Measurements from ENCODE around the gene HNRNPR.
A peak's percentile ranks its signal among the peaks of the same experiment; 100 is the strongest.

HNRNPR gene

GRCh38 chr1:23357138-23357908 is 13.2 kb upstream of the HNRNPR start:
- Mint-ChIP-seq H3K9me3 (peaks cover 16 to 18% of the 10 kb centered on the region in 2 donors), H3K4me1 (no peaks in the 10 kb centered on the region), H3K4me3 (no peak overlapping the region), H3K27me3 (peaks cover 0 to 5% of the 10 kb centered on the region in 2 donors), H3K36me3 (peaks cover 37 to 50% of the 10 kb centered on the region in 2 donors), H3K27ac (no peak overlapping the region)
- DNase-seq: no peak
- ATAC-seq (replicated peaks): no peak

- DNase-seq: no peak
- peaks cover 31 to 42% of the 10 kb centered on the region in 2 donors for H3K36me3 Mint-ChIP-seq
- H3K4me3 Mint-ChIP-seq: no peak overlapping the region
- H3K27me3 Mint-ChIP-seq: peaks cover 0 to 5% of the 10 kb centered on the region in 2 donors
- no peaks in the 10 kb centered on the region for H3K4me1 Mint-ChIP-seq
- no peak for ATAC-seq (replicated peaks)
- H3K27ac Mint-ChIP-seq: no peak overlapping the region
- peaks cover 11 to 14% of the 10 kb centered on the region in 2 donors for H3K9me3 Mint-ChIP-seq
Observed at GRCh38 chr1:23356471-23357137, 12.5 kb upstream of the HNRNPR start.

- H3K27me3 Mint-ChIP-seq: peaks cover 0 to 5% of the 10 kb centered on the region in 2 donors
- no peaks in the 10 kb centered on the region for H3K4me1 Mint-ChIP-seq
- H3K27ac Mint-ChIP-seq: no peak overlapping the region
- DNase-seq: no peak
- no peak overlapping the region for H3K4me3 Mint-ChIP-seq
- ATAC-seq (replicated peaks): peak; percentile 25 to 27
- peaks cover 0 to 3% of the 10 kb centered on the region in 2 donors for H3K9me3 Mint-ChIP-seq
- peaks cover 10 to 19% of the 10 kb centered on the region in 2 donors for H3K36me3 Mint-ChIP-seq
Observed at GRCh38 chr1:23354245-23354644, 10.2 kb upstream of the HNRNPR start.

DNA sequence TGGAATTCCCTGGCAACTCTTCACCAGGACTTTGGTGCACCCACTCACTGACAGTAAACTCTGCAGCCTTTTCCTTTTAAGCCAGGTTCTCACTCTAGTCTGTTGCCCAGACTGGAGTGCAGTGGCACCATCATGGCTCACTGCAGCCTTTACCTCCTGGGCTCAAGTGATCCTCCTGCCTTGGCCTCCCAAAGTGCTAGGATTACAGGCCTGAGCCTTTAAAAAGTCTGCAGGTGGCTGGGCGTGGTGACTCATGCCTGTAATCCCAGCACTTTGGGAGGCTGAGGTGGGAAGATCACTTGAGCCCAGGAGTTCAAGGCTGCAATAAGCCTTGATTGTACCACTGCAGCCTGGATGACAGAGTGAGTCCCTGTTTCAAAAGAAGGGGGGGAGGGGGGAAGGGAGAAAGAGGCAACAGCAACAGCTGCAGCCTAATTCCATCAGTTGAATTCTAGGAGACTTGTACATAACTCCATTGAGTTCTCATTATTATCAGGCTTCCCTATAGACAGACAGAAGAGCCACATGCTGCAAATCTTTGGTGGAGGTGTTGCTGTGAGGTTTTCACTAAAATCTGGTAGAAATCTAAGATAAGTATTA is 8.1 kb upstream of the HNRNPR start:
- Mint-ChIP-seq H3K27ac (no peak overlapping the region), H3K27me3 (peaks cover 0 to 5% of the 10 kb centered on the region in 2 donors), H3K4me1 (no peaks in the 10 kb centered on the region), H3K9me3 (no peaks in the 10 kb centered on the region), H3K36me3 (peaks cover 2 to 10% of the 10 kb centered on the region in 2 donors), H3K4me3 (no peak overlapping the region)
- ATAC-seq (replicated peaks): no peak
- no peak for DNase-seq

GRCh38 chr1:23345920-23346319 is 1.8 kb upstream of the HNRNPR start:
- Mint-ChIP-seq H3K9me3 (no peaks in the 10 kb centered on the region), H3K27ac (no peak overlapping the region), H3K4me3 (peak overlapping the region in 1 of 2 donors; percentile 37), H3K4me1 (peaks cover 11 to 33% of the 10 kb centered on the region in 2 donors), H3K27me3 (no peaks in the 10 kb centered on the region), H3K36me3 (peaks cover 0 to 9% of the 10 kb centered on the region in 2 donors)
- DNase-seq (no peak), ATAC-seq (replicated peaks) (no peak)

- H3K27me3 Mint-ChIP-seq: no peaks in the 10 kb centered on the region
- peak overlapping the region; percentile 98 for H3K27ac Mint-ChIP-seq
- ATAC-seq (replicated peaks) (peak; percentile 1 to 12), DNase-seq (no peak)
- H3K4me1 Mint-ChIP-seq: peaks cover 14 to 42% of the 10 kb centered on the region in 2 donors
- H3K36me3 Mint-ChIP-seq: peaks cover 0 to 9% of the 10 kb centered on the region in 2 donors
- H3K4me3 Mint-ChIP-seq: peak overlapping the region; percentile 90 to 95
- H3K9me3 Mint-ChIP-seq: no peaks in the 10 kb centered on the region
Observed at GRCh38 chr1:23344987-23345472, 946 bp upstream of the HNRNPR start.

GRCh38 chr1:23343221-23344110 is 618 bp downstream of the HNRNPR start:
- DNase-seq (peak; percentile 29), ATAC-seq (replicated peaks) (peak; percentile 8 to 17)
- Mint-ChIP-seq H3K4me3 (peak overlapping the region; percentile 90 to 95), H3K4me1 (peaks cover 21 to 54% of the 10 kb centered on the region in 2 donors), H3K9me3 (no peaks in the 10 kb centered on the region), H3K36me3 (peaks cover 4 to 15% of the 10 kb centered on the region in 2 donors), H3K27ac (peak overlapping the region; percentile 93), H3K27me3 (no peaks in the 10 kb centered on the region)

DNA sequence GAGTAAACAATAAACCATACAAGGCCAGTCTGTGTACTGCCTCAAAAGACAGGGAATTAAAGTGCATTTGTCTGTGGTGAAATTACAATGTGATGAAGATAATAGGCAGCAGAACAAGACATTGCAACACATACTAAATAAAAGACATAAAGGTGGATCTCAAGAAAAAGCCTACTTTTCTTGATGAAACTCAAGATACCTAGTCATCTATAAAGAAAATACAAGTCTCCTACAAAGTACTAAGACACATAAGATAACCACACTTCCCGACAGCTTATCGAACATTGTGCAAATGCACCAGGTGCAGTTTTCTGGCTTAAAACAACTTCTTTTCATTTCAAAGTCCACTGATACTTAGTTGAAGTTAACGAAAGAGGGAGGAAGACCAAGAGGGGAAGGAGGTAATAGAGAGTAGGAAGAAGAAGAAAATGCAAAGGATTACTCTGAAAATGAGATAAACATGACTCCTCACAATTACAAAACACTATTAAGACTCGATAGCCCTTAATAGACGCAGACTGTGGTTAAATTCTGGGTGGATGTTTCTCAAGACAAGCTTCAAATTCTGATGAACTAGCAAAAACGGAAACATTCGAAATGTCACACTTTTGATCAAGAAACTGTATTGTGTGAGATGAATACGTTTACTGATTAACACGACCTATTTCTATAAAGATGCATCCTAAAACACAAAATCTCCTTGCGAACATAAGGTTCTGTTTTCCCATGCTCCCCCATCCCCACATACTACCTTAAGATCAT is 2.0 kb downstream of the HNRNPR start:
- Mint-ChIP-seq H3K4me3 (peak overlapping the region; percentile 90 to 95), H3K4me1 (peaks cover 24 to 62% of the 10 kb centered on the region in 2 donors), H3K36me3 (peaks cover 8 to 21% of the 10 kb centered on the region in 2 donors), H3K9me3 (no peaks in the 10 kb centered on the region), H3K27me3 (no peaks in the 10 kb centered on the region), H3K27ac (peak overlapping the region; percentile 0)
- ATAC-seq (replicated peaks): no peak
- no peak for DNase-seq

DNA sequence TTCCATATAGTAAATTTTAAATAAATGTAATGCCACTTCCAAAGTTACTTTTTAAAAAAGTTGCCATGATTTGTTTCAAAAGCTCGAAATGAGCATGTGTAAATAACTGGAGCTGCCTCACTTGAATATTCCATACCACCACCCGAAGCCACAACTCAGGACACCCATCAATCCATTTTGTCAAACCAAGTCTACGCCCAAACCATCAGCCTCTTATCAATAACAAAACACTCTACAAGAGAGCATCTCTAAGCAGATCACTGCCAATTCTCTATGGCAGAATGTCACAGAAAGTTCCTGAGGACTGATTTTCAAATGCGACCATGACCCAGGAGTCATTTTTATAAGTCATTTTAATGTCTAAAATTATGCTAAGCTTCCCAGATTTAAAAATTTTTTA is 4.5 kb downstream of the HNRNPR start:
- no peaks in the 10 kb centered on the region for H3K27me3 Mint-ChIP-seq
- peak overlapping the region in 1 of 2 donors; percentile 33 for H3K4me3 Mint-ChIP-seq
- no peaks in the 10 kb centered on the region for H3K9me3 Mint-ChIP-seq
- DNase-seq (no peak), ATAC-seq (replicated peaks) (no peak)
- peaks cover 22 to 55% of the 10 kb centered on the region in 2 donors for H3K4me1 Mint-ChIP-seq
- H3K27ac Mint-ChIP-seq: peak overlapping the region; percentile 28
- H3K36me3 Mint-ChIP-seq: peaks cover 18 to 30% of the 10 kb centered on the region in 2 donors

DNA sequence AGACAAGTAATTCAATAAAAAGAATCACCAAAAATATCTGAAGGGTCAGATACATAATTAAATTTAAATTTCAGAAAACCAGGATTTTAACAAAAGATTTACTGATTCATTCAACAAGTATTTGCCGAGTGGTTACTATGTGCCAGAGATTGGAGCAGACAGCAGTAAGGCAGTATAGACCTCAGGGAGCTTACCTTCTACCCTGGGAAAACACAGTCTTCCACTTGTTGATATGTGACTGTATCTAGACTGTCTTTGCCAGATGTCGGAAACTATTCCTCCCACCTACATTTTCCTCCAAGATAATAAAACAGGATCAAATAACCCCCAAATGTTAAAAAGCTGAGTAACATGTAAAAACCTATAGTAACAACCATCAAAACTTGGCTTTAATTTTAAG is 6.2 kb downstream of the HNRNPR start:
- no peaks in the 10 kb centered on the region for H3K27me3 Mint-ChIP-seq
- H3K4me1 Mint-ChIP-seq: peaks cover 21 to 49% of the 10 kb centered on the region in 2 donors
- peak overlapping the region; percentile 4 for H3K27ac Mint-ChIP-seq
- H3K9me3 Mint-ChIP-seq: no peaks in the 10 kb centered on the region
- ATAC-seq (replicated peaks) (no peak), DNase-seq (no peak)
- no peak overlapping the region for H3K4me3 Mint-ChIP-seq
- H3K36me3 Mint-ChIP-seq: peaks cover 25 to 39% of the 10 kb centered on the region in 2 donors

DNA sequence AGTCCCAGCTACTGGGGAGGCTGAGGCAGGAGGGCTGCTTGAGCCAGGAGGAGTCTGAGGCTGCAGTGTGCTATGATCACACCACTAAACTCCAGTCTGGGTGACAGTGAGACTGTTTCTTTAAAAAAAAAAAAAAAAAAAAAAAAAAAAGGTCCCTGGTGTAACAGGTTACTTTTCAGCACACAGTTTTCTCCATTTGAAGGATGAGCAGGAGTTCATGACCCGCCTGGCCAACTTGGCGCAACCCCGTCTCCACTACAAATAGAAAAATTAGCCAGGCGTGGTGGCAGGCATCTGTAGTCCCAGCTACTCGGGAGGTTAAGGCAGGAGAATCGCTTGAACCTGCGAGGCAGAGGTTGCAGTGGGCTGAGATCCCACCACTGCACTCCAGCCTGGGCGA is 12.4 kb downstream of the HNRNPR start:
- no peak overlapping the region for H3K4me3 Mint-ChIP-seq
- H3K27ac Mint-ChIP-seq: no peak overlapping the region
- H3K4me1 Mint-ChIP-seq: no peaks in the 10 kb centered on the region
- ATAC-seq (replicated peaks) (no peak), DNase-seq (no peak)
- peaks cover 48 to 49% of the 10 kb centered on the region in 2 donors for H3K36me3 Mint-ChIP-seq
- H3K9me3 Mint-ChIP-seq: no peaks in the 10 kb centered on the region
- H3K27me3 Mint-ChIP-seq: no peaks in the 10 kb centered on the region

GRCh38 chr1:23330846-23331245 is 13.2 kb downstream of the HNRNPR start:
- DNase-seq: no peak
- H3K4me1 Mint-ChIP-seq: peaks cover 0 to 3% of the 10 kb centered on the region in 2 donors
- peak overlapping the region; percentile 31 for H3K27ac Mint-ChIP-seq

DNA sequence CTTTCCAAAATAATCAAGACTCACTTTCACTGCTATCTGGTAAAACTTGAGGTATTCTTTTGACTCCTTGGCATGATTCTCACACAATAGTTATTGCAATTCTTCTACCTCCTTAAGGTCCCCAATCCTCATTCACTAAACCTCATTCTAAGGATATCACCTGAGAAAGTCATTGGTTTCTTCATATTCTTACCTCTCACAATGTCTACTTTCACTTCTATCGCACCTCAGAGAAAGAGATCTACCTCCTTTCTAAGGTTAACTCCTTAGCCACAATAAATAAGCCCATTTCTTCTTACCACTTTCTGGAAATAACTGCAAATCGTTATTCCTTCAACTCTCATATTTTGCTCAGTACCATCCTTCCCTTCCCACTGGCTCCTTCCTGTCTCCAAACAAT is 18.7 kb downstream of the HNRNPR start:
- no peak for DNase-seq
- Mint-ChIP-seq H3K27ac (no peak overlapping the region), H3K36me3 (peaks cover 27 to 47% of the 10 kb centered on the region in 2 donors), H3K4me1 (peaks cover 0 to 8% of the 10 kb centered on the region in 2 donors), H3K4me3 (no peak overlapping the region), H3K9me3 (no peaks in the 10 kb centered on the region), H3K27me3 (no peaks in the 10 kb centered on the region)
- ATAC-seq (replicated peaks): no peak

More at GRCh38 chr1:23330846-23331245, 13.2 kb downstream of the HNRNPR start:
- Mint-ChIP-seq H3K4me3 (no peak overlapping the region), H3K27me3 (no peaks in the 10 kb centered on the region), H3K9me3 (no peaks in the 10 kb centered on the region), H3K36me3 (peaks cover 45 to 55% of the 10 kb centered on the region in 2 donors)
- ATAC-seq (replicated peaks): no peak
